GM19328 (cell line): ENCODE data around the gene C19orf12.
A peak's percentile ranks its signal among the peaks of the same experiment; 100 is the strongest.

Experiments
- ATAC-seq: cut with Tn5 transposase; IDR thresholded peaks from one replicate; pipeline ENCODE4 v1.9.1; 2021; ENCODE audit warnings: mild to moderate bottlenecking, moderate library complexity; ENCODE audit not compliant: unreplicated experiment

C19orf12 gene

DNA sequence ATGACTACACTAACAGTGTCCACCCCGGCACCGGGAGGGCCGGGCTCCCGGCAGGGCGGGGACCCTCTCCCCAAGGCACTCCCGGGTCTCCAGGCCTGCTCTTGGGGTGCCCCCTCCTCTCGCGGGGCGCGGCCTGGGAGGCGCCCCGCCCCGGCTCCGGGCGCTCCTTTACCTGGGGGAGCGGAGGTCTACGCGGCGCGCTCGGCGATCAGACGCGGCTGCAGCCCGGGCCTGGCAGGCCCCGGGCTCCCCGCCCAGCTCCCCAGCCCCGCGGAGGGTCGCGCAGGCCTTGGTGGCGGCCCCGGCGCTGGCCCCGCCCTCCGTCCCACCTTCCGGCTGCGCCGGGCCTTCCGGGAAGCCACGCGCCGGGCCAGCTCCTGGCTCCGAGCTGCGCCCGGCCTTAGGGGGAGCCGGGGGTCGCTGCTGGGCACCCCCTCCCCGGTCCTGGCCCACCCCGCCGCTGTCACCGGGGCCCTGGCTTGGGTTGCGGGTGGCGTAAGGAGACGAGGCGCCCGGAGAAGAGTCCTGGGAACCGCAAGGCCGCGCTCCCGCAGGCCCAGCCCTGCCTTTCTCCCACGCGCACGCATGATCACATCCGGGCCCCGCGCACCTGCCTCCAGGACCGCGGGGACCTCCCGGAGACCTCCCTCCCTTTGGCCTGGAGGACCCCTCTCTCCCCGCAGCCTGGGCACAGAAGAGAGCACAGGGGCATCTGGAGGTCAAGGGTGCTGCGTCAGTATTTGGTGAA, at the start of gene C19orf12:
Gene C19orf12 (minus strand): TSS at position 309 of the 748 bp plus-strand sequence. CDS start 6,848 bp downstream, outside the sequence.
- ATAC-seq, result peak; percentile 72

DNA sequence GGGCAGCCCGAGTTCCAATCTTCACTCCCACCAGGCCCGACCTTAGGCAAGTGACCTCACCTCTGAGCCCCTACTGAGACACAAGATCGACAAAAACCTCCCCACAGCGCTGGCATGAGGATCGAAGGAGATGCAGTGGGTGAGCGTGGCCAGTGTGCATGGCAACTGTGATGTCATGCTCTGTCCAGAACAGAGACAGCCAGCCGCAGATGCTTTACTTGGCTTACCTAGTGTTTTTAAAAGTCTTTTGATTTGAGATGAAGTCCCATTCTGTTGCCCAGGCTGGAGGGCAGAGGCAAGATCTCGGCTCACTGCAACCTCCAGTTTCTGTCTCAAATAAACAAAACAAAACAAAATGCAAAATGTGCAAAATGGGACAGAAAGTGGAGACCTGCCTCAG, 49.3 kb upstream of the C19orf12 start:
- ATAC-seq, result no peak

DNA sequence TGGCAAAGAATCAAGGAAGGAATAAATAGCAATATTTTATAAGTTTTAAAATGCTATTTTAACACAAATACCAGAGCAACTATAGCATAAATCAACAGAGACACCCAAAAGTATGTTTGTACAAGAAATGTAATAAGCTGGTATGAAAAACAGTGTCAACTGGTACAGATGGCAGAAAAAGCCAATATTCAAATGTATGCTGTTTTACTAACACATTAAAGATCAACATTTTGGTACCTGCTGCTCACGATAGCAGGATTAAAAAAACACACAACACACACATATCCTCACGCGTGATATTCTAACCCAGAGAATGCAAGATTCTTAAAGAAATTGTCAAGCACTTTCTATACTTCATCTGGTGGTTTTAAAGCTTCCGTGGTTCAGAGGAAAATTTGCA, 48.1 kb upstream of the C19orf12 start:
- no peak for ATAC-seq

DNA sequence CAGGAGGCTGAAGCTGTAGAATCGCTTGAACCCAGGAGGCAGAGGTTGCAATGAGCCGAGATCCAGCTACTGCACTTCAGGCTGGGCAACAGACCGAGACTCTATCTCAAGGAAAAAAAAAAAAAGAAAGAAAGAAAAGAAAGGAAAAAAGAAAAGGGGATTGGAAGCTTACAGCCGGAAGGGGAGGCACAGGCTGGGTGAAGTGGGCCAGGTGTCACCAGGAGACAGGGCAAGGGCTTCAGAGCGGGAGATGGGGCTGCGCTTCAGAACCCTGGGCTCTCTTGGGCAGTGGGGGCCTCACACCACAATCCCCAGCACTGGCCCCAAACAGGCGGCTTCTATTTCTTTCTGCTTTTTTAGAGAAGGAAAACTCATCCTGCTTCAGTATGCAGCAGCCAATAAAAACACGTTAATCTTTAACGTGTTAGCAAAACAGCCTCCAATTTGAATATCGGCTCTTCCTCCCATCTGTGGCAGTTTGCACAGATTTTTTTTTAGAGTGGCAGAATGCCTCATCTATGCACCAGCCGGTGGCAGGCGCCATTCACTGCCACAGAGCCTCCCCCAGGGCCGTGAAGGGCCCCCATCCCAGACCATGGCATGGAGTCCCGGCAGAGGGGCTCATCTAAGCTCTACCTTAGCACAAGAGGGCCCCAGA, 46.6 kb upstream of the C19orf12 start:
- no peak for ATAC-seq

DNA sequence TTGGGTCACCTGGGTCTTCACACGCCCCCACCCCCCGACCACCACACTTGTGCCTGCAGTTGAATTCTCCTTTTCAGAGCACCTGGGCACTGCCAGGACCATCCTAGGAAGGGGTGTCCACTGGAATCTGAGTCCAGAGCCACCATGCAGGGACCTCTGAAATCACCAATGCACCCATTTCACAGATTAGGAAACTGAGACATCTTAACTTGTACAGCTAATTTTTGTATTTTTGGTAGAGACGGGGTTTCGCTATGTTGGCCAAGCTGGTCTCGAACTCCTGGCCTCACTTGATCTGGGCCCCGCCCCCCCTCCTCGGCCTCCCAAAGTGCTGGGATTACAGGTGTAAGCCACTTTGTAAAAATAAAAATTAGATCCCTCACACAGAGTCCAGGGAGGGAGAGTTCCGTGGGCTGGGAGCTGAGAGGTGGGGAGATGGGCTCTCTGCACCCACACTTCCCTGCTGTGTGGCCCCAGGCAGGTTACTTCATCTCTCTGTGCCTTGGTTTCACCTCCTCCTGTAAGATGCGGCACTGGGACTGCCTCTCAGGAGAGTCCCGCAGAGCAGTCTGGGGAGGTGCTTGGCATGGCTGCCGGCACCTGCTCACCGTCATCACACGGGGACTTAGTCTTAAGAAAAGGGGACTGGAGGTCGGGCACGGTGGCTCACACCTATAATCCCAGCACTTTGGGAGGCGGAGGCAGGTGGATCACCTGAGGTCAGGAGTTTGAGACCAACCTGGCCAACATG, 45.9 kb upstream of the C19orf12 start:
- no peak for ATAC-seq

DNA sequence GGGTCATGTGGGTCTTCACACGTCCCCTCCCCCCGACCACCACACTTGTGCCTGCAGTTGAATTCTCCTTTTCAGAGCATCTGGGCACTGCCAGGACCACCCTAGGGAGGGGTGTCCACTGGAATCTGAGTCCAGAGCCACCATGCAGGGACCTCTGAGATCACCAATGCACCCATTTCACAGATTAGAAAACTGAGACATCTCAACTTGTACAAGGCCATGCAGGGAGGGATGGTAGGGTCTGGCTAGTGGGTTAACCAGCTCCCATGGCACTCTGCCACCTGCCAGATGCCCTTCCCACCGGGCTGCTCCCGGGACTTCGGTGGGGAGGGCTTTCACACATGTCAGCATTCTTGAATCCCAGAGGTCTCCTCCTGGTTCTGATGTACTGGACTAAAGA, 44.3 kb upstream of the C19orf12 start:
- no peak for ATAC-seq

DNA sequence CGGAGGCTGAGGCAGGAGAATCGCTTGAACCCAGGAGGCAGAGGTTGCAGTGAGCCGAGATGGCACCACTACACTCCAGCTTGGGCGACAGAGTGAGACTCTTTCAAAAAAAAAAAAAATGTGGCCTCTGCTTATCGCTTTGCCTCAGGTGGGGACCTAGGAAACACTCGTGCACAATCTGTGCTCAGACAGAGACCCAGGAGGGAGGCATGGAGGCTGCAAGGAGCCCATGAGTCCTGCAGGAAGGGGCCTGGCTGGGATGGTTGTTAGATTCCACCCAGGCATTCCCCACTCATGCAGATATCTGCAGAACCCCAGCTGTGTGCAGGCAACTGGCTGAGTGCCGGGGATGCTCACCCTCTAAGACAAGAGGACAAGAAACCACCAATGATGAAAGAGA, 43.8 kb upstream of the C19orf12 start:
- ATAC-seq, result no peak

DNA sequence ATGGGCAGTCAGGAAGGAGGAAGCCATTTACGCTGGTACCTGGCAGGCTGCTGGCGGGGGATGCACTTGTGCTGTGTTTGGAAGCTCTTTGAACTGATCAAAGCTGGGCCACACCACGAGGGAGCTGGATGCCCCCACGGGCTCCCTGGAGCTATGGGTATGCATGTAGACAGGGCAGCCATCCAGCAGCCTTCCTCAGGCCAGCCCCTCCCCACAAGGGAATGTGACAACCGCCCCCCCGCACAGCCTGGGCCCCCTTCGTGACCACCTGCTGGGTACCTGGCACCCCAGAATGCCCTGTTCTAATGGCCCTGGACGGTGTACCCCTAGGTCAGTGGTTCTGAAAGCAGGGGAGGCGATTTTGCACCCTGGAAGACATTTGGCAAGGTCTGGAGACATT, 42.5 kb upstream of the C19orf12 start:
- ATAC-seq, result no peak

DNA sequence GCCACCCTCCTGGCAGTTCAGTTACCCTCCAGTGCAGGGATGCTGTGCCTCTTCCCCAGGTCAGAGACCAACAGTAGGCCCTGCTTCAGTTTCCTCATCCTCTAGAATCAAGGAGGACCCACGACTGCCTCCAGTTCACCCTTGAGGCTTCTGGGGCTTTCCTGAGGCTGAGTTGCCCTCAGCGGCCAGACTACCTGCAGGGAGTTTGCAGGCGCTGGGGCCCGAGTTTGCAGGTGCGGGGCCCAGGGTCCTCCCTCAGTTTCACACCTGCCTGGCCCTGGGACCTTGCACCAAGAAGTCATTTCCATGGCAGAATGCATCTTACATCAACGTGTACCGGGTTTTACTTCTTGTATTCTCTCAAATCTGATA, 38.9 kb upstream of the C19orf12 start:
- ATAC-seq, result no peak

DNA sequence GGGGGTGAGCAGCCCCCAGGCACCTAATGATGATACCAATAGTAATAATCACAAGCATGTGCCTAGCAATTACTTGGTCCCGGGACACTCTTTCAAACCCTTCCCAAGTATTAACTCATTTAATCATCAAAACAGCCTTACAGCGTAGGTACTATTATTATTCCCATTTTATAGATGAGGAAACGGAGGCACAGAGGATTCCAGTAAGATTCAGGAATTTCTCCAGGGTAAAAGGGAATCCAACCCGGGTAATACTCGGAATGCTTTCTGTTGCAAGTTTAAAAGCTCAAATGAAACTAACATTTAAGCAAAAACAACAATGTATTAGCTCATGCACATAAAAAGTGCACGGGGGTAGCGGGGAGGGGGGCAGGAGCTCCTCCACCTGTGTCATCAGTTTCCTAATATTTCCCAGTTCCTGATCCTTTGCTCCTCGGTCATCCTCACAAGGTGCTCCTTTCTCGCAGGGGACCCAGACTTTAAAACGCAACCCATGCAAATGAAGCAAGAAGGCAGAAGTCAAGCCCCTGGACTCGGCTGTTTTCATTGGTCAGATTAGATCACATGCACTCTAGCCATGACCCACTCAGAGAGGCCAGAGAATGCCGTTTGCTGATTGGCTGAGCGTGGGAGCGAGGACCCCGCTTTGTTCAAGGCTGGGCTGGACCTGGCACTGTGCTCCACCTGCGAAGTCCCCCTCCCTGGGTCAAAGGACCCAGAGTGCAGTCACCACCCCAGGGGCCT, 38.3 kb upstream of the C19orf12 start:
- no peak for ATAC-seq

DNA sequence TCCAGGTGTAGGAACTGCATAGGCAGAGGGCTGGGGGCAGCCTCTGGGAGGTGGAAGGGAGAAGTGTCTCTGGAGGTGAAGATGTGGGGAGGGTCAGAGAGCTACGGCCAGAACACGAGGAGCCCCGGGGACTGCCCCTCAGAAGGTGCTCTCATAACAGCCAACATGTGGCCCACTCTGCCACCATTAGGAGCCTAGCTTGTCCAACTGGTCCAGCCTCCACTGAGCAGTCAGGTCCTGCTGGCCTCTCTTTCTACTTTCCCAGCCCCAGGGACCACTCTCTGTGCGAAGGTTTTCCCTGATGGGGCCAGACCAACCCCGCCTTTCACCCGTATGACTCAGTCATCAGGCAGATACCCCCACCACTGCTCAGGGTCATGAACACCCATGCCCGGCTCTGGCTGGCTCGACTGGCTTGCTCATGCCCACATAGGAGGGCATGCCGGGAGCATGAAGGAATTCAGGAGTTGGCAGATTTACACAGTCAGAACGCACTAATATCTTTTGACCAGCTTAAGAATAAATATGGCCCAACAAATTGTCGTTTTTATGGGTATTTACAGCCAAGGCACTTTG, 37.5 kb upstream of the C19orf12 start:
- ATAC-seq, result no peak

DNA sequence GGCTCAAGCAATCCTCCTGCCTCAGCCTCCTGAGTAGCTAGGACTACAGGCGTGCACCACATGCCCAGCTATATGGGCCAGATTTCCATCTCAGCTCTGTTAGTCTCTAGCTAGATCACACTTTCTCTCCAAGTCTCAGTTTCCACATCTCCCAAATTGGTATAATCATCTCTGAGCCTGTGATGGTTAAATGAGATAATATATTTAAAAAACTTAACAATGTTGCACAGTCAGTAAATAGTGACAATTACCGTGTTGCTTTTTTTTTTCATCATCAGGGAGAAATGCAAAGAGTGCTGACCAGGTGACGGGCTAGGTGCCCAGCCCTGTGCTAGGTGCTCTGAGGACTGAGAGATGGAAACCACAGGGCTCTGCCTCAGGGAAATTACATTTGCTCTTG, 36.9 kb upstream of the C19orf12 start:
- no peak for ATAC-seq

DNA sequence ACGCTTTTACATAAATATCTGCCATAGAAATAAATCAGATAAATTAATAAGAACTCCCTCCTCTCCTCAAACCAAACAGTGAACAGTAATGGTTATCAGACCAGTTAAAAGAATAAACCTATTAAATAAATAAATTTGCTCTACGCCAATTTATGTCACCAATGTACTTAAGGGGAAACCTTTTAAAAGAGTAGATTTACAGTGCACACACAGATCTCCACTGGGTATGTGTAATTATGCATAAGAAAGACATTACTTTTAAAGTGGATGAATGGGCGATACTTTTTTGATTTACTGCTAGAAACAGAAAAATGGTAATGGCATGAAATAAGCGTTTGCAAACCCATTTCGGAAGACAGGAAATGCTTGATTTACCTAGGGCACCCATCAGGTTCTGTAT, 34.9 kb upstream of the C19orf12 start:
- ATAC-seq, result no peak

DNA sequence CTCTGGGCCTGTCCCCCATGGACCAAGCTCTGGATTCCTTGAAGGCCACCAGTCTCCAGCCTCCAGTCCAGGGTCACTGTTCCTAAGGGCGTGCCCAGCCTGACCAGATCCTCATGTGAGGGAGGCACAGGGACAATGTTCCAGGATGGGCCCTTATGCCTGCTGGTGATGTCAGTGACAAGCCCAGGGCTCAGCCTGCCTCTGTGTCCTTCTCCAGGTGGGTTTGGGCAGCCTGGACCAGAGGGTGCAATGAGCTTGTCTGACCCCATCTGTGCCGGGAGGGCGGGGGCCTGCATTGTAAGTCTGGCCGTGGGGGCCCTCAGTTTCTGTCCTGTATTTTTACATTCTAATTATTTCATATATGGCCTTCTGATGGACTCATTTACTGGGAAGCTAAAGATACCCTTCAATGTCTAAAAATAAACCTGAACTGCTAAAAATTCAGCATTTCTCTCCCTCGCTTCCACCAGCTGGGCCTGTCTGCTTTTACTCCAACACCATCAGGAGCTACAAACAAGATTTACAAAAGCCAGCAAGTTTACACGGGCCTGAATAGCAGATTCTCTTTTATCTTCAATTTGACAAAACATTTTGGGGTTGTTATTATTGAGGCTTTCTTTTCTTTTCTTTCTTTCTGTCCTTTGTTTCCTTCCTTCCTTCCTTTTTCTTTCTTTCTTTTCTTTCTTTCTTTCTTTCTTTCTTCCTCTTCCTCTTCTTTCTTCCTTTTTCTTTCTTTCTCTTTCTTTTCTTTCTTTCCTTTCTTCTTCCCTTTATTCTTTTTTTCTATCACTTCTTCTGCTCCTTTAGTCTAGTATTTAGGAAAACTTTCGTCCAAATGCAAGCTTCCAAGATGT, 34.2 kb upstream of the C19orf12 start:
- ATAC-seq, result no peak

DNA sequence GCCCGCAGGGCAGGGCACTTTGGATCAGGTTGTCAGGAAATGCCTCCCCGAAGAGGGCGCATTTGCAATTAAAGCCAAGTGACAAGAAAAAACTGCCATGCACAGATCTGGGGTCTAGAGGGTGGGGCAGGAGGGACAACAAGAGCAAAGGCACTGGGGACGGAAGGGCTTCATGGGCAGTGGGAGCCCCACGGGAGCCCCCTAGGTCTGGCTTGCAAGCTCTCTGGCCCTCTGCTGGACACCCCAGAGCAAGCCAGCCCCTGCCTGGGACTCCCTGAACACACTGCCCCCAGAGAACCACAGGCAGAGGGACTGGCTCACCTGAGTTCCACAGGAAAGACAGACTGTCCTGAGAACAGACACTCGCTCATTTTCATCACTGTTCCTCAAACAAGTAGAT, 30.2 kb upstream of the C19orf12 start:
- no peak for ATAC-seq

DNA sequence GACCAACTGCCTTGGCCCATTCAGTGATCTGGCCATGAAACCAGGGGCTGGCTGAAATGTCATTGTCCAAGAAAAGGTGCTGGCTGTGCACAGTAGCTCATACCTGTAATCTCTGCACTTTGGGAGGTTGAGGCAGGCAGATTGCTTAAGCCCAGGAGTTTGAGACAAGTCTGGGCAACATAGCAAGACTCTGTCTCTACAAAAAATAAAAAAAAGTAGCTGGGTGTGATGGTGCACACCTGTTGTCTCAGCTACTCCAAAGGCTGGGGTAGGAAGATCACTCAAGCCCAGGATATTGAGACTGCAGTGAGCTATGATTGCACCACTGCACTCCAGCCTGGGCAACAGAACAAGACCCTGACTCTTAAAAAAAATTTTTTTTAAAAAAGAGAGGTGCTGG, 28.6 kb upstream of the C19orf12 start:
- ATAC-seq, result no peak

DNA sequence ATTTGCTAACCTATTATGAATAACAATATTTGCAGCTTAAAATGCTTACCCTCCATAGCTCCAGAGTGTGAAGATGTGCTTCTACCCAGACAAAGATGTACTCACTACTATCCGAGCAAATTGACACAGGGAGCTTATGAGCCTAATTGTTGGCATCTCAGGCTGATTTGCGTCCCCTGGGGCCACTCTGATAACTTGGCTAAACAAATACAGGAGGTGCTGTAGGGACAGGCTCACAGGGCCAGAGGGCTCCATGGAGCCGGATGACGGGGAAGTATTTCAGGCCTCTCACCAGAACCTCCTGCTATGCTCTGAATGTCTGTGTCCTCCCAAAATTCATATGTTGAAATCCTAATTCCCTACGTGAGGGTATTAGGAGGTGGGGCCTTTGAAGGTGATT, 26.7 kb upstream of the C19orf12 start:
- no peak for ATAC-seq

DNA sequence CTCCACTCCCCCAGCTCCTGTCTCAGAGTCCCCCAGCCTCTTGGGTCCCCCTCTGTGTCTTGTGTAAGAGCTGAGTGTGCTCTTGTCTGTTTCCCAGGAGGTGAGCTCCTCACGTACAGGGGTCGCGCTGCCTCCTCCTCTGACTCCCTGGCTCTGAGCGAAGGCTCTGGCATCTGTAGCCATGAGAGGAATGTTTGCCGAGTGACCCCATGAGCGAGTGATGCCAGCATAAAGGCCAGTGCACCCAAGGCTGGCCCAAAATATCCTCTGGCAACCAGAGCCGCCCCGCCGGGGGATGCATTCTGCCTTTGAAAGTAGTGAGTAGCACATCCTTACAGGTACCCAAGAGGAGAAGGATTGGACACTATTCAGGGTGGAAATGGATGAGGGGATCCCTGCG, 26.2 kb upstream of the C19orf12 start:
- no peak for ATAC-seq

DNA sequence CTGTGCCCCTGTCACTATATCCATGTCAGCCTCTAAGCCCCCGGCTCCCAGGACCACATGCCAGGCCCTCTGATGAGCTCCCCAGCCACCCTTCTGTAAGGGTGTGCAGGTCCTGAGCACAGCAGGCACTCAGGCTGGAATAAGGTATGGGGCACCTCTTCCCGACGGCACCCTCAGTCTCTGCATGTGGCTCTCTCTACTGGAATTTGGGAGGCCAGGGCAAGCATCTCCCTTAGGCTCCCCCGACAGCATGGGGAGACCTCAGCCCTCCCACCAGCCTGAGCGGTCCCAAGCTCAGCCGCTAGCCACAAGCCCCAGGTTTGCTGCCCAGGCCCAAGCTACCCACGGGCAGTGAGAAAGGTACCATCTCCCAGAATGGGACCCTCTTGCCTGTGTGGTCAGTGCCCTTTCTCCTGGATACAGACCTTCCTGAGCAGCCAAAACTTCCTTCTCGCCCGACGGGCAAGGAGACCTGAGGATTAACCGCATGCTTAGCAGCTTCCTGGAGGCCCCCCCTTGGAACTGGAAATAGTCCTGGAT, 22.5 kb upstream of the C19orf12 start:
- ATAC-seq, result no peak

DNA sequence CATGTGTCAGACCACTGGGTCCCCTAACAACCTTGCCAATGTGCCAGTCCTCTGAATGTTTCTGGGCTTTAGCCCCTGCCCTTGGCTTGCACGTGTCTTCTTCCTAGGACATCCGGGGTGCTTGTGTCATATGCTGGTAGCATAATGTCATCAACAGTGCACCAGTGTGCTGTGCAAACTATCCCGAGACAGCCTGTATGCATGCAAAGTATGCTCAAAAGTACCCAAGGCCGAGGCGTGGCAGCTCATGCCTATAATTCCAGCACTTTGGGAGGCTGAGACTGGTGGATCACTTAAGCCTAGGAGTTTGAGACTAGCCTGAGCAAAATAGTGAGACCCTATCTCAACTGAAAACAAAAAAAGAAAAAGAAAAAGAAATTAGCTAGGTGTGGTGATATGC, 20.8 kb upstream of the C19orf12 start:
- no peak for ATAC-seq
